ENCODE measurements around the gene GLI1.
A peak's percentile ranks its signal among the peaks of the same experiment; 100 is the strongest.
"Not testable (repeated sequence)": the region's sequence is repeated elsewhere in the genome, so short reads cannot be mapped to it uniquely, and the experiment has no call there.

Gene GLI1

GRCh38 chr12:57516617-57517153 is 57.1 kb downstream of the GLI1 start:
- Histone ChIP-seq H3K27me3 (ENCODE audit: control insufficient read depth, insufficient read depth, low read length) (no peaks in the 10 kb centered on the region), H3K27ac (ENCODE audit: low read depth, low read length) (no peak overlapping the region), H3K36me3 (ENCODE audit: control insufficient read depth, insufficient read depth, low read length) (peaks cover 78% of the 10 kb centered on the region), H3K9me3 (ENCODE audit: control insufficient read depth, insufficient read depth, low read depth, low read length) (no peaks in the 10 kb centered on the region), H3K4me3 (ENCODE audit: low read depth, low read length) (no peak overlapping the region), H3K9ac (ENCODE audit: low read length) (no peak overlapping the region), H3K4me1 (ENCODE audit: control insufficient read depth, insufficient read depth, low read length) (peaks cover 17% of the 10 kb centered on the region)

GRCh38 chr12:57517187-57517586 is 57.6 kb downstream of the GLI1 start:
- no peaks in the 10 kb centered on the region for H3K27me3 ChIP-seq (ENCODE audit: control insufficient read depth, insufficient read depth, low read length)
- peaks cover 73% of the 10 kb centered on the region for H3K36me3 ChIP-seq (ENCODE audit: control insufficient read depth, insufficient read depth, low read length)
- H3K4me3 ChIP-seq (ENCODE audit: low read depth, low read length), result no peak overlapping the region
- H3K27ac ChIP-seq (ENCODE audit: low read depth, low read length), result no peak overlapping the region
- no peaks in the 10 kb centered on the region for H3K9me3 ChIP-seq (ENCODE audit: control insufficient read depth, insufficient read depth, low read depth, low read length)
- H3K4me1 ChIP-seq (ENCODE audit: control insufficient read depth, insufficient read depth, low read length), result peaks cover 19% of the 10 kb centered on the region
- H3K9ac ChIP-seq (ENCODE audit: low read length), result no peak overlapping the region

- not testable (repeated sequence) for H3K9me3 ChIP-seq (ENCODE audit: control insufficient read depth, insufficient read depth, low read depth, low read length); H3K27ac ChIP-seq (ENCODE audit: low read depth, low read length); H3K27me3 ChIP-seq (ENCODE audit: control insufficient read depth, insufficient read depth, low read length); H3K4me3 ChIP-seq (ENCODE audit: low read depth, low read length); H3K9ac ChIP-seq (ENCODE audit: low read length)
- H3K36me3 ChIP-seq (ENCODE audit: control insufficient read depth, insufficient read depth, low read length), result peaks cover 68% of the 10 kb centered on the region
- H3K4me1 ChIP-seq (ENCODE audit: control insufficient read depth, insufficient read depth, low read length), result peaks cover 19% of the 10 kb centered on the region
Observed at GRCh38 chr12:57517718-57518117, 58.1 kb downstream of the GLI1 start.

- Histone ChIP-seq H3K27ac (ENCODE audit: low read depth, low read length) (no peak overlapping the region), H3K27me3 (ENCODE audit: control insufficient read depth, insufficient read depth, low read length) (no peaks in the 10 kb centered on the region), H3K4me1 (ENCODE audit: control insufficient read depth, insufficient read depth, low read length) (peaks cover 20% of the 10 kb centered on the region), H3K9ac (ENCODE audit: low read length) (no peak overlapping the region), H3K9me3 (ENCODE audit: control insufficient read depth, insufficient read depth, low read depth, low read length) (no peaks in the 10 kb centered on the region), H3K4me3 (ENCODE audit: low read depth, low read length) (peak overlapping the region; percentile 1; the same call in 1 of the 2 replicates), H3K36me3 (ENCODE audit: control insufficient read depth, insufficient read depth, low read length) (peaks cover 61% of the 10 kb centered on the region)
Observed at GRCh38 chr12:57518176-57518919, 58.8 kb downstream of the GLI1 start.

- H3K4me3 ChIP-seq (ENCODE audit: low read depth, low read length), result peak overlapping the region; percentile 90
- peak overlapping the region; percentile 84 for H3K27ac ChIP-seq (ENCODE audit: low read depth, low read length)
- H3K36me3 ChIP-seq (ENCODE audit: control insufficient read depth, insufficient read depth, low read length), result peaks cover 57% of the 10 kb centered on the region
- H3K9ac ChIP-seq (ENCODE audit: low read length), result peak overlapping the region; percentile 99
- no peaks in the 10 kb centered on the region for H3K27me3 ChIP-seq (ENCODE audit: control insufficient read depth, insufficient read depth, low read length)
- peaks cover 28% of the 10 kb centered on the region for H3K4me1 ChIP-seq (ENCODE audit: control insufficient read depth, insufficient read depth, low read length)
- H3K9me3 ChIP-seq (ENCODE audit: control insufficient read depth, insufficient read depth, low read depth, low read length), result no peaks in the 10 kb centered on the region
Observed at GRCh38 chr12:57518920-57519795, 59.6 kb downstream of the GLI1 start.

GRCh38 chr12:57519796-57520052 is 60.1 kb downstream of the GLI1 start:
- Histone ChIP-seq H3K4me1 (ENCODE audit: control insufficient read depth, insufficient read depth, low read length) (peaks cover 29% of the 10 kb centered on the region), H3K27ac (ENCODE audit: low read depth, low read length) (peak overlapping the region; percentile 84), H3K27me3 (ENCODE audit: control insufficient read depth, insufficient read depth, low read length) (no peaks in the 10 kb centered on the region), H3K4me3 (ENCODE audit: low read depth, low read length) (peak overlapping the region; percentile 90), H3K9me3 (ENCODE audit: control insufficient read depth, insufficient read depth, low read depth, low read length) (no peaks in the 10 kb centered on the region), H3K9ac (ENCODE audit: low read length) (peak overlapping the region; percentile 99), H3K36me3 (ENCODE audit: control insufficient read depth, insufficient read depth, low read length) (peaks cover 57% of the 10 kb centered on the region)

- Histone ChIP-seq H3K4me3 (ENCODE audit: low read depth, low read length) (peak within 1 kb of the TSS; percentile 92), H3K4me1 (ENCODE audit: control insufficient read depth, insufficient read depth, low read length) (peaks cover 29% of the 10 kb centered on the region), H3K27me3 (ENCODE audit: control insufficient read depth, insufficient read depth, low read length) (no peaks in the 10 kb centered on the region), H3K9me3 (ENCODE audit: control insufficient read depth, insufficient read depth, low read depth, low read length) (no peaks in the 10 kb centered on the region), H3K36me3 (ENCODE audit: control insufficient read depth, insufficient read depth, low read length) (peaks cover 55% of the 10 kb centered on the region), H3K9ac (ENCODE audit: low read length) (peak within 1 kb of the TSS; percentile 99), H3K27ac (ENCODE audit: low read depth, low read length) (peak within 1 kb of the TSS; percentile 84)
Observed at GRCh38 chr12:57520053-57520818, 60.7 kb downstream of the GLI1 start, which contains the start of gene DDIT3. TSS of gene DDIT3 (minus strand) at chr12:57520514. CDS start at chr12:57517406, 3,108 bp downstream.

GRCh38 chr12:57521525-57522010 is 62.0 kb downstream of the GLI1 start:
- Histone ChIP-seq H3K9me3 (ENCODE audit: control insufficient read depth, insufficient read depth, low read depth, low read length) (no peaks in the 10 kb centered on the region), H3K4me1 (ENCODE audit: control insufficient read depth, insufficient read depth, low read length) (peaks cover 29% of the 10 kb centered on the region), H3K4me3 (ENCODE audit: low read depth, low read length) (peak overlapping the region; percentile 92), H3K9ac (ENCODE audit: low read length) (peak overlapping the region; percentile 88), H3K36me3 (ENCODE audit: control insufficient read depth, insufficient read depth, low read length) (peaks cover 47% of the 10 kb centered on the region), H3K27ac (ENCODE audit: low read depth, low read length) (no peak overlapping the region; the same call in 1 of the 2 replicates), H3K27me3 (ENCODE audit: control insufficient read depth, insufficient read depth, low read length) (no peaks in the 10 kb centered on the region)
